Stimulated activated CD4-positive, alpha-beta T cell treated with anti-CD3 and anti-CD28 coated beads, Interleukin-15, amount 100 ng/mL, for 48 hours (primary cell): ENCODE measurements around the gene DIDO1.

ENCODE experiments used
- DNase-seq, 2 donors: peaks; one replicate each; pipeline ENCODE4 v3.0.0-alpha.2; 2020; ENCODE audit warnings: low read depth in 2 of 2

DIDO1 gene

DNA sequence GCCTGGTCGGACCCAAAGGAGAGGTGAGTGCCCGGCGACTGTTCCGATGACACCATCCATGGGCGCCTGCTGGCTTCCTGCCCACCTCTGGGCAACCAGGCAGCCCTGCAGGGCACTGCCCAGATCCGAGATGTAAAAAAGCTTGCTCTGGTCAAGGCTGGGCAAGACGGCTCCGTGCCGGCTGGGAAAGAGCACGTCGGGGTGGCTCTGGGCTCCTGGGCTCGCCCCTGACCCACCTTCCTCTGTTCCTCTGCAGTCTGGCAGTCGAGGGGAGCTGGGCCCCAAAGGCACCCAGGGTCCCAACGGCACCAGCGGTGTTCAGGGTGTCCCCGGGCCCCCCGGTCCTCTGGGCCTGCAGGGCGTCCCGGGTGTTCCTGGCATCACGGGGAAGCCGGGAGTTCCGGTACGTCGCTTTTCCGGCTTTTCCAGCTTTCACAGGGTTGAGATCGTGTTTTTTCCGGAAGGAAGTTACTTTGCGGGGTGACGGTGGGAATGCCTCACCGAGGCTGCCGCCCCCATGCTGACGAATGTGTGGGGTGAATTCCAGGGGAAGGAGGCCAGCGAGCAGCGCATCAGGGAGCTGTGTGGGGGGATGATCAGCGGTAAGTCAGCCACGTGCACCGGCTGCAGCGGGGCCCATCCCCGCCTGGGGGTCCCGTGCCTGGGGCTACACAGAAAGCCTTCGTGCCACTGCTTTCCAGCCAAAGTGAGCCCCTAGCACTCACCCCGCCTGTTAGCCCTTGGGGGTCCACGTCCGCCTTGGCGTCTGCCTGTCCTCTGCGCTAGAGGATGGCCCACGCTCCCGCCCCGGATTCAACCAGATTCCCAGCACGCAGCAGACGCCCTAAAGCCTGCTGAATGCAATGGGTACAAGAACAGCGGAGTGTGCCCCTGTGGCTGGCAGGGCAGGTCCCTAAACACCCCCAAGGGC, 90.1 kb downstream of the DIDO1 start:
- no peak for DNase-seq

DNA sequence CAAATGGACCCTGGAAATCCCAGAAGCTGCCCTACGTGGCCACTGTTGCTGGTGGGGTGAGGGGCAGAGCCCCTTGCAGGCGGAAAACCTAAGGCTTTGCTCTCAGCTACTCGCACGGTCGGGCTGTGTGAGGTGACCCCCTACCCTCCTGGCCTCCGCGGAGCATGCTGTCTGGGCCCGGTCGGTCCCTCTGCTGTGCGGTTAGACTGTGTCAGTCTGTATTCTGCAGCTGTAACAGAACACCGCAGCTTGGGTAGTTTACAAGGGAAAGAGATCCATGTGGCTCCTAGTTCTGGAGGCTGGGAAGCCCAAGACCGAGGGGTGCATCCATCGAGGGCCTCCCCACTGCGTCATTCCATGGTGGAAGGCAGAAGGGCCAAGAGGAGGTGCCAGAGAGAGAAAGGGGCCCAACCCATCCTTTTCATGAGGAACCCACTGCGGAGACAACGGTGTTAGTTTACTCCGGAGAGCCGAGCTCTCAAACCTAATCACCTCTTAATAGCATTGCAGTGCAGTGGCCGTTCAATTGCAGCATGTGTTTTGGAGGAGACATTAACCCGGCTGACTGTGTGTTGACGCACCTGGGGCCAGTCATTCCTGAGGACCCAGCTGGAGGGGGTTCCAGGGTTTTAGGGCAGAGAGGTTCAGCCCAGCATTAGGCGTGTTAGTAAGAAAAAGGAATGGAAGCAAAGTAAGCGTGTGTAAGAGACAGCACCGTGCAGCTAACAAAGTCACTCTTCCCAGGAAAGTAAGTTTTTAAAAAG, 91.2 kb downstream of the DIDO1 start:
- DNase-seq: no peak

DNA sequence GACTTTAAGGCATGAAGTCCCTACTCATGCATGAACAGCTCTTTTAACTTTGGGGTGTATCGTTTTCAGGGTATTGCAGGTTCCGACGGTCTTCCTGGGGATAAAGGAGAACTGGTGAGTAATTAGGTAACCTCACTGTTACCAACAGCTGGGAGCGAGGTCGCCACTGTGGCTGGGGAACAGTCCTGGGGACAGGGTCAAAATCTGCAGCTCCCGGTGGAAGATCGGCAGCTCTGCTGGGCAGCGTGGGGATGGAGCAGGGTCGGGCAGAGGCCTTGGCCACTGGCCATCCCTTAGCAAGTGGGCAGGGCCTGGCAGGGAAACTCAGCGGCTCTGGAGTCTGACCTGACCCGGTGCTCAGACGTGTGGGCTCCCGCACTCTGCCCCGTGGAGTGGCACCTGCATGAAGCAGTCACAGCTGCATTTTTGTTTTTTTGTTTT, 93.3 kb downstream of the DIDO1 start:
- no peak for DNase-seq

DNA sequence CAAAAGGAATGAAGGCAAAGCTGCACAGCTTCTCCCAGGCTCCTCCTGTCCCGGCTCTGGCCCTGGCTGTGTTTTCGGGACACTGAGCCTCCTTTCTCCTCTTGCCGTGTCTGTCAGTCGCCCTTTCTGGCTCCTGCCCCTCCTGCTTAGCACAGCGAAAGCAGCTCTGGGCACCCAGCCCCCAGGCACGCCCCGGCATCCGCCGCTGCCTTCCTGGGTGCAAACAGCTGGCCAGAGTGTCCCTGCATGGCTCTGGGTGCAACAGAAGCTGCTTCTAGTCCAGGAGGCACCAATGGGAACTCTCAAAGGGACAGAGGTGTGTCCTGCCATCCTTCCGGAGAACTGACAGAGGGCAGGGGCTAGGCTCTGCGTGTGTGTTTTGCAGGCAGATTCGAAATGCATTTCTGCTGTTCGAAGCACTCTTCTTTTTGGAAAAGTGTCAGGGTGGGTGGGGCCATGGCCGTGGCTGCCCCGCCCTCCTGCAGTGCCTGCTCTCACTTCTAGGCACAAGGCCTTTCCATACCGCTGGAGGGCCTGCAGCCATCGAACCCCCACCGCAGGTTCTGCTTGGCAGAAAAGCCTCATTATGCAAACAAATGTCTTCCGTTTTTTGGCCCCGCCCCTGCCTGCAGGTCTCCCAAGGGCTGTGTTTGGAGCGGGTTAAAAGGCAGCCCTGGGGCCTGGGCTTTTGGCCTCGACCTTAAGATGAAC, 93.9 kb downstream of the DIDO1 start:
- DNase-seq: no peak

DNA sequence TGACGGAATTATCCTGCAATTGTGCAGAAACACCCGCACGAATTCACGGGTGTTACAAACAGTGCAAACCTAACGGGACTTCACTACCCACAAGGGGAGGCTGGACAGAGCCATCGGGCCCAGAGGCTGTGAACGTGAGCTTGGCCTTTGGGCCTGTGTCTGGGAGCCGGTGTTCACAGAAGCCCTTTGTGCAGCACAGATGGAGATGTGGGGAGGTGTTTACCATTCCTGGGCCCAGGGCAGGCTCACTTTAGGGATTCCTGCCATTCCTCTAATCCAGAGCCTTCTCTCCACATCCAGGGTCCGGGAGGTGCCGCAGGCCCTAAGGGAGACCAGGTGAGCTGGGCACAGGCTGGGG, 94.5 kb downstream of the DIDO1 start:
- no peak for DNase-seq

DNA sequence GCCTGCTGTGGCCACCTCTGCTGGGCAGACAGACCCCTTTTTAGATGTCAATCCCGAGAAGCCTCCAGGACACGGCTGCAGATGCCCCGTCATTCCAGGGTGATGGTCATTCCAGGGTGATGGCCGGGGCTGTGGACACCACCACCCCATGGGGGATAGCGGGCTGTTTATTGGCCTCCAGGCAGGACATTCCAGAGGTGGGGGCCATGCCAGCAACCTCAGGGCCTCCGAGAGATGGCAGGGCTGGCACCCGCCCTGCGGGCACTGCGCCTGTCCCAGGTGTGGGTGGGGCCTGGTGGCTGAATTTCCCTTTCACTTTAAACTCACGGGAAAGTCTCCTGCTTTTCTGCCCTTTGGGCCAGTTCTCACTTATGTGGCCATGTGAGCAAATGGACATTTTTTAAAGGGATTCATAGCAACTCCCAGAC, 94.9 kb downstream of the DIDO1 start:
- DNase-seq: no peak

DNA sequence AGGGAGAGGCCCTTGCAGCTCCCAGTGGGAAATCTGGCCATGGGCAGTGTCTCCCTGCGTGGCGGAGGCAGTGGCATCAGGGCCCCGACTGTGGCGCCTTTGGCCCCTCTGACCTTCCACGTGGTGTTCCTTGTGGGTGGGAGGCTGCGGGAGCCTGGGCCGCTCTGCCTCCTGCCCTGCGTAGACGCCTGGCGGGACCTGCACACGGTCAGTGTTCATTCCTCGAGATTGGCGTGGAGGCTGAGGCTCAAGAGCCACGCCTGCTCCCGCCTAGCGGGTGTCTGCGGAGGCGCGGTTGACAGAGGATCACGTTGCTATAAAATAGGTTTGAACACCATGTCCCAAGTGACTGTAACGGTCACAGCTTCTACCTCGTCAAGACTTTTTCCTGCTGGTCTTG, 95.5 kb downstream of the DIDO1 start:
- no peak for DNase-seq

DNA sequence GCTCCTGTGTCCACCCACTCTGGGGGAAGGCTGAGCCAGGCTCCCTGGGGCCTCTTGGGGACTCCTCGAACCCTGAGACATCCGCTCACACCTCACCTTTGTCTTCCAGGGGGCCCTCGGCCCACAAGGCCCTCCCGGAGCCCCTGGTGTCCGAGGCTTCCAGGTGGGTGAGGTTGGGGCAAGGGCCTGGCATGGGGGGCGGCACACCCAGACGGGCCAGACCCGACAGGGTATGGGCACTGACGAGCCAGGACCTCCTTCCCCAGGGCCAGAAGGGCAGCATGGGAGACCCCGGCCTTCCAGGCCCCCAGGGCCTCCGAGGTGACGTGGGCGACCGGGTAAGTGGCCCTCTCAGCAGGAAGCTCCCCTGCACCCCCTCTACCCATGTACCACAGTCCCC, 96.1 kb downstream of the DIDO1 start:
- DNase-seq: no peak

DNA sequence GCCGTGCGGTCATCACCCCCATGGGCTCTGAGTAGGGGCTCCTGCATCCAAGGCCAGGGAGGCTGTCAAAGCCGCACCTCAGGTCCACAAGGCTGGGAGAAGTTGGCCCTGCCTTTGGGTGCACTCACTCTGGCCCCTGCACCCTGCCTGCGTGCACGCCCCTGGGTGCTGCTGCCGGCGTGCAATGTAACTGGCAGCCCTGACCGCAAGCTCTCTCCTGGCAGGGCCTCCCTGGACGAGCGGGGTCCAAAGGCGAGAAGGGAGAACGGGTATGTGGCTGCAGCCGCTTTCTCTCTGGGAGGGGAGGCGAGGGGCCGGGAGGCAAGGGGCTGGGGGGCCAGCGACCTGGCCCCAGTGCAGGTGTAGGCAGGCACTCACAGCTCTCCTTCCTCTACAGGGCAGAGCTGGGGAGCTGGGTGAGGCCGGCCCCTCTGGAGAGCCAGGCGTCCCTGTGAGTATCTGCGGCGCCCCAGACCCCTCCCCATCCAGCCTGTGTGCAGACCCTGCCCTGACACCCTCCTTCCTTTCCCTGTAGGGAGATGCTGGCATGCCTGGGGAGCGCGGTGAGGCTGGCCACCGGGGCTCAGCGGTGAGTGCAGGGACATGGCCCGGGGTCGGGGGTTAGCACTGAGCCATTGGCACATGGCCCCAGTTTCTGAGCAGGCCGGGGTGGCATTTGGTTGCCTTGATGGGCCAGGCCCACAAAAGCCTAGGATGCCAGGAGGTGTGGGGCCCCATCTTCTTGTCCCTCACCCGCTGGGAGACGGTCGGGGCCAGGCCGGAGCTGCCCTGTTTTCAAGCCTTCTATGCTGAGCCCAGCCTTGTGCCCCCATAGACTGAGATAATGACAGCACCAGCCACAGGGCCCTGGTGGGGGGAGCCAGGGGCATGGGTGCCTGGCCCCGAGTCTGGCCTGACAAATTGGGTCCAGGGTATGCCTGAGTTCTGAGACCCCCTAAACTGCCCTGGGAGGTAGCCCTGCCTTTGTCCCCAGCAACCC, 96.8 kb downstream of the DIDO1 start:
- no peak for DNase-seq

DNA sequence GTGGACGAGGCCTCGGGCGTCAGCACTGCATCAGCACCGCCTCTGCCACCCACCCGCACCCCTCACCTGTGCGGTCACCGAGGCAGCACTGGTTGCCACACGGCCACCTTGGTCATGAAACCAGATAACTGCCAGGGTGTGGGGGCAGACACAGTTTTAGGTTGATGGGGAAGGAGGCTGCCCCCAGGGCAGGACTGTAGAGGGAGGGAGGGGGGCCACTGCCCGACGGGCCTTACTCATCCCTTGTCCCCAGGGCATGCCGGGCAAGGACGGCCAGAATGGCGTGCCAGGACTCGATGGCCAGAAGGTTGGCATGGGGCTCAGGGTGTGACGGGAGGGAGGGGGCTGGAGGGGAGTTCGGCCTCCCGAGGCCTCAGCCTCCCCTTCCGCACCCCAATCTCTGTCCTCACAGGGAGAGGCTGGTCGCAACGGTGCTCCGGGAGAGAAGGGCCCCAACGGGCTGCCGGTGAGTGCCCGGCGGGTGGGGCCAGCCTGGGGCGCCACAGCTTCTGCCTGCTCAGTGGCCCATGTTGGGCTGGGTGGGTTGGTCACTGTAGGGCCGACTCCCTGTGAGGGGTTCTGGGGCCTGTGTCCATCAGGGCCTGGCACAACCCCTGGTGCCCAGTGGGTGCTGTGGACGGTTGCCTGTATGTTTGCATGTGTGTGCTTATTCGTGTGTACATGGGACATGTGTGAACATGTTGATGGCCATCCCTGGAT, 97.6 kb downstream of the DIDO1 start:
- no peak for DNase-seq

DNA sequence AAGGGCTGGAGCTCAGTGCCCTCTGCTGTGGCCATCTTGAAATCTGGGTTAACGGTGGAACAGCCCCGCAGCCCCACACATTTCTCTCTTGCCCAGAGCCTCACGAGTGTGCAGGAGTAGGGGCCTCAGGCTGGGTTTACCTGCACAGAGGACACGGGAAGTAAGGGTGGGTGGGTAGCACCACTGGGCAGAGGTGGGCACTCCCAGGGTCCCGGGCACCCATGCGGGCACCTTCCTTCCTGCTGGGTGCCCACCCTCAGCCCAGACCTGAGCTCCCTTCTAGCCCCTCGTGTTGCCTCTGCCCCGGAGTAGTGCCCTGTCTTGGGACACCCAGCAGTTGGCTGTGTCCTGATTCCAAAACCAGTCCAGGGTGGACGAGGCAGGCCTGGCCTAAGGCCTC, 98.3 kb downstream of the DIDO1 start:
- no peak for DNase-seq
